Measurements from ENCODE around the gene SARS1. TPM values are rescaled to one million over a fixed set of nuclear protein-coding genes. Genes with fewer than 3 reads are reported as not detected.

The SARS1 gene
- total and polyA plus RNA-seq, 2 of the 8 experiments (the other 6 are each of a cell fraction or from before 2014, with no cell fraction given), result 83.1 to 146 TPM

GRCh38 chr1:109256085-109256484 is 42.4 kb downstream of the SARS1 start (continued):
- TF ChIP-seq CHD7 (IDR thresholded peaks at IDR 0.05; ENCODE audit: insufficient replicate concordance, low read length) (no peak), NRF1 (IDR thresholded peaks at IDR 0.05; ENCODE audit: low read depth, low read length) (no peak), SP1 (IDR thresholded peaks at IDR 0.05; ENCODE audit: low read depth, low read length) (no peak), RNF2 (IDR thresholded peaks at IDR 0.05; ENCODE audit: borderline replicate concordance, low read depth, low read length, missing control alignments, poor library complexity, severe bottlenecking) (no peak)
